H1 (cell line): ENCODE results near the gene BRICD5. TPM values are rescaled to one million over a fixed set of nuclear protein-coding genes. Genes with fewer than 3 reads are reported as not detected.
A peak's percentile ranks its signal among the peaks of the same experiment; 100 is the strongest.

Experiments used
- CTCF ChIA-PET: fragments of 300-600 bp; sonication (Branson Sonifier 250); formaldehyde crosslinking; loops from one replicate; lab custom pipeline; 2021; ENCODE audit not compliant: partially characterized antibody; lab: Charles Lee
- POLR2A ChIA-PET: fragments of 300-600 bp; sonication (Branson Sonifier 250); formaldehyde crosslinking; loops from one replicate; lab custom pipeline; 2021; ENCODE audit warnings: inconsistent platforms; ENCODE audit not compliant: partially characterized antibody; lab: Charles Lee
- DNase-seq, 2 experiments: peaks; one replicate each; pipeline versions ENCODE4 v3.0.0 to v3.0.0-alpha.2; 2010 to 2022; ENCODE audit warnings: low spot score in 2 of 2, low read depth in 1 of 2, mixed read lengths in 1 of 2
- FAIRE-seq: peaks from 2 replicates; lab custom pipeline; 2011; peaks lifted over from hg19 to GRCh38; lab: Jason Lieb, UNC
- H2AFZ ChIP-seq: 2 replicates; pipeline ENCODE4 v1.8.1; 2012; ENCODE audit warnings: low read length, inconsistent platforms
- H2AK5ac ChIP-seq: 2 replicates; pipeline ENCODE4 v1.6.1; 2013; ENCODE audit warnings: low read depth, low read length
- H2BK120ac ChIP-seq: replicated peaks from 2 replicates; pipeline ENCODE3; 2013; ENCODE audit warnings: low read depth, low read length, inconsistent platforms
- H2BK12ac ChIP-seq: 2 replicates; pipeline ENCODE4 v1.6.1; 2013; ENCODE audit warnings: low read depth, low read length
- H2BK15ac ChIP-seq: 2 replicates; pipeline ENCODE4 v1.6.1; 2013; ENCODE audit warnings: low read length
- H2BK20ac ChIP-seq: 2 replicates; pipeline ENCODE4 v1.6.1; 2013; ENCODE audit warnings: low read length
- H2BK5ac ChIP-seq: 2 replicates; pipeline ENCODE4 v1.6.1; 2013; ENCODE audit warnings: low read depth, low read length
- H3K14ac ChIP-seq: 2 replicates; pipeline ENCODE4 v1.6.1; 2013; ENCODE audit warnings: inconsistent platforms; ENCODE audit not compliant: insufficient read length
- H3K18ac ChIP-seq: 2 replicates; pipeline ENCODE4 v1.6.1; 2013; ENCODE audit warnings: low read length; ENCODE audit errors: extremely low read depth
- H3K23ac ChIP-seq: 2 replicates; pipeline ENCODE4 v1.6.1; 2013; ENCODE audit warnings: inconsistent platforms; ENCODE audit not compliant: insufficient read length
- H3K23me2 ChIP-seq: 2 replicates; pipeline ENCODE4 v1.6.1; 2013; ENCODE audit warnings: low read depth, low read length
- H3K27ac ChIP-seq: 2 replicates; pipeline ENCODE4 v1.6.1; 2011; ENCODE audit warnings: low read depth, low read length, inconsistent platforms
- H3K27me3 ChIP-seq, 4 experiments: replicated peaks in 1 of 4; 1 replicate in 1 of 4; 2 replicates in 3 of 4; pipeline versions ENCODE4 v1.6.1 to v1.8.1; 2011 to 2013; ENCODE audit warnings: low read length in 3 of 4, mild to moderate bottlenecking in 3 of 4, inconsistent platforms in 2 of 4, mixed read lengths in 2 of 4, moderate library complexity in 1 of 4; ENCODE audit not compliant: control insufficient read depth in 3 of 4, insufficient read depth in 3 of 4; ENCODE audit errors: extremely low read depth in 1 of 4
- H3K36me3 ChIP-seq, 4 experiments: 2 replicates each; pipeline versions ENCODE4 v1.6.1 to v1.8.1; 2011 to 2013; ENCODE audit warnings: mild to moderate bottlenecking in 4 of 4, low read length in 3 of 4, moderate library complexity in 2 of 4, control low read depth in 1 of 4, inconsistent platforms in 1 of 4; ENCODE audit not compliant: insufficient read depth in 4 of 4, control insufficient read depth in 2 of 4
- H3K4ac ChIP-seq: replicated peaks from 2 replicates; pipeline ENCODE3; 2013; ENCODE audit warnings: low read length, low read depth, mixed read lengths, inconsistent platforms; ENCODE audit not compliant: insufficient read length
- H3K4me1 ChIP-seq, 4 experiments: replicated peaks in 1 of 4; 1 replicate in 1 of 4; 2 replicates in 3 of 4; pipeline versions ENCODE4 v1.6.1 to v1.8.1; 2011 to 2013; ENCODE audit warnings: low read length in 3 of 4, inconsistent platforms in 2 of 4, mixed read lengths in 1 of 4; ENCODE audit not compliant: insufficient read depth in 4 of 4, control insufficient read depth in 3 of 4
- H3K4me2 ChIP-seq, 2 experiments: 2 replicates each; pipeline versions ENCODE4 v1.6.1 to v1.8.1; 2011 to 2013; ENCODE audit warnings: low read depth in 2 of 2, low read length in 2 of 2, control low read depth in 1 of 2, inconsistent platforms in 1 of 2, mild to moderate bottlenecking in 1 of 2; ENCODE audit not compliant: insufficient read depth in 1 of 2
- H3K4me3 ChIP-seq, 4 experiments: fragments of 200-600, 300-600 bp in 1 of 4; sonication (generic), shearing (Covaris generic), sonication (Bioruptor Twin) in 1 of 4; 2 replicates each; pipeline versions ENCODE4 v1.5.1 to v1.8.1; 2011 to 2016; ENCODE audit warnings: low read length in 4 of 4, low read depth in 3 of 4, control low read depth in 2 of 4, inconsistent platforms in 2 of 4, mild to moderate bottlenecking in 2 of 4, mixed read lengths in 1 of 4, moderate library complexity in 1 of 4; ENCODE audit not compliant: insufficient read depth in 2 of 4; ENCODE audit errors: extremely low read depth in 1 of 4
- H3K56ac ChIP-seq: replicated peaks from 2 replicates; pipeline ENCODE3; 2013; ENCODE audit warnings: low read depth, mild to moderate bottlenecking, mixed read lengths, low read length, inconsistent platforms; ENCODE audit not compliant: insufficient read length
- H3K79me1 ChIP-seq: 2 replicates; pipeline ENCODE4 v1.6.1; 2013; ENCODE audit warnings: low read depth, low read length, control low read depth
- H3K79me2 ChIP-seq, 2 experiments: 2 replicates each; pipeline versions ENCODE4 v1.6.1 to v1.8.1; 2012 to 2013; ENCODE audit warnings: low read length in 2 of 2, mild to moderate bottlenecking in 2 of 2, inconsistent platforms in 1 of 2; ENCODE audit not compliant: insufficient read depth in 2 of 2, control insufficient read depth in 1 of 2
- H3K9ac ChIP-seq, 4 experiments: replicated peaks in 1 of 4; 1 replicate in 1 of 4; 2 replicates in 3 of 4; pipeline versions ENCODE4 v1.6.1 to v1.8.1; 2011 to 2013; ENCODE audit warnings: low read depth in 3 of 4, low read length in 3 of 4, control low read depth in 2 of 4, mild to moderate bottlenecking in 2 of 4, moderate library complexity in 2 of 4, inconsistent platforms in 1 of 4; ENCODE audit errors: extremely low read depth in 1 of 4
- H3K9me3 ChIP-seq, 2 experiments: 2 replicates each; pipeline versions ENCODE4 v1.6.1 to v1.8.1; 2012 to 2013; ENCODE audit warnings: mild to moderate bottlenecking in 2 of 2, moderate library complexity in 2 of 2, control low read depth in 1 of 2, inconsistent platforms in 1 of 2, low read depth in 1 of 2, low read length in 1 of 2, mixed read lengths in 1 of 2; ENCODE audit not compliant: insufficient read depth in 2 of 2
- H4K20me1 ChIP-seq, 2 experiments: replicated peaks in 1 of 2; 2 replicates each; pipeline versions ENCODE3 to v1.8.1; 2011 to 2013; ENCODE audit warnings: inconsistent platforms in 2 of 2, low read length in 2 of 2, mild to moderate bottlenecking in 1 of 2; ENCODE audit not compliant: insufficient read depth in 2 of 2, control insufficient read depth in 1 of 2
- H4K5ac ChIP-seq: 2 replicates; pipeline ENCODE4 v1.6.1; 2013; ENCODE audit warnings: low read length, low read depth, mixed read lengths, inconsistent platforms; ENCODE audit not compliant: insufficient read length
- H4K8ac ChIP-seq: 2 replicates; pipeline ENCODE4 v1.8.0; 2013; ENCODE audit warnings: mild to moderate bottlenecking, moderate library complexity, low read length, inconsistent platforms; ENCODE audit not compliant: insufficient read depth; ENCODE audit errors: extremely low read depth
- H4K91ac ChIP-seq: replicated peaks from 2 replicates; pipeline ENCODE3; 2013; ENCODE audit warnings: low read length, mixed read lengths, inconsistent platforms; ENCODE audit not compliant: insufficient read length
- KDM4A ChIP-seq: IDR thresholded peaks from one replicate; pipeline ENCODE4 v1.7.1; 2012; ENCODE audit warnings: low read depth, mild to moderate bottlenecking, moderate library complexity, low read length, inconsistent platforms; ENCODE audit not compliant: severe bottlenecking
- KDM5A ChIP-seq: fragments of 200-600 bp; IDR thresholded peaks from 2 replicates; pipeline ENCODE4 v1.7.1; 2012; ENCODE audit warnings: mild to moderate bottlenecking, low read length, inconsistent platforms, mixed read lengths
- NANOG ChIP-seq: IDR thresholded peaks from 2 replicates; pipeline ENCODE4 v1.6.1; 2011; ENCODE audit warnings: low read length, low read depth, mild to moderate bottlenecking, inconsistent platforms; ENCODE audit not compliant: insufficient read depth, poor library complexity, severe bottlenecking
- POLR2AphosphoS5 ChIP-seq: IDR thresholded peaks from 2 replicates; pipeline ENCODE4 v1.6.1; 2011; ENCODE audit warnings: low read depth, low read length
- SP2 ChIP-seq: IDR thresholded peaks from 2 replicates; pipeline ENCODE4 v1.6.1; 2012; ENCODE audit warnings: mild to moderate bottlenecking, low read length, inconsistent platforms
- WGBS, 2 experiments: shearing (Covaris generic) in 1 of 2; methylation state at CpG; one replicate each; pipeline versions ENCODE4 v1.1.6 to v1.1.7; 2013 to 2015; ENCODE audit warnings: low lambda C conversion rate in 2 of 2, mixed read lengths in 2 of 2, inconsistent platforms in 1 of 2, low coverage in 1 of 2, missing lambda C conversion rate in 1 of 2; ENCODE audit not compliant: insufficient replicate concordance in 2 of 2, insufficient coverage in 1 of 2, insufficient read length in 1 of 2; ENCODE audit errors: extremely low coverage in 1 of 2, missing lambda C conversion rate in 1 of 2; 5-methylcytosine and 5-hydroxymethylcytosine counted together
- polyA plus RNA-seq, 7 experiments: library from polyadenylated mRNA; depleted of rRNA in 3 of 7; stranded (reverse) in 5 of 7; unstranded in 2 of 7; fragments of >200 nt in 5 of 7; fragments of 200-250 nt in 2 of 7; gene quantifications; 1 replicate in 5 of 7; 2 replicates in 1 of 7; 4 replicates in 1 of 7; pipeline versions ENCODE4 v1.2.1 to v1.2.3, GENCODE V29; 2011 to 2013; ENCODE audit warnings: missing spikeins in 2 of 7, mixed read lengths in 2 of 7
- total RNA-seq: library from RNA; stranded (reverse); fragmentation: NEBNext Ultra II Directional; extraction: Animal tissue kit (Norgen Biotek cat#: 25700); gene quantifications from 2 replicates; pipeline ENCODE4 v1.2.1, GENCODE V29; 2021

BRICD5 gene
- total and polyA plus RNA-seq, 2 of the 8 experiments (the other 6 are each of a cell fraction or from before 2014, with no cell fraction given): 8.5 to 14.2 TPM

DNA sequence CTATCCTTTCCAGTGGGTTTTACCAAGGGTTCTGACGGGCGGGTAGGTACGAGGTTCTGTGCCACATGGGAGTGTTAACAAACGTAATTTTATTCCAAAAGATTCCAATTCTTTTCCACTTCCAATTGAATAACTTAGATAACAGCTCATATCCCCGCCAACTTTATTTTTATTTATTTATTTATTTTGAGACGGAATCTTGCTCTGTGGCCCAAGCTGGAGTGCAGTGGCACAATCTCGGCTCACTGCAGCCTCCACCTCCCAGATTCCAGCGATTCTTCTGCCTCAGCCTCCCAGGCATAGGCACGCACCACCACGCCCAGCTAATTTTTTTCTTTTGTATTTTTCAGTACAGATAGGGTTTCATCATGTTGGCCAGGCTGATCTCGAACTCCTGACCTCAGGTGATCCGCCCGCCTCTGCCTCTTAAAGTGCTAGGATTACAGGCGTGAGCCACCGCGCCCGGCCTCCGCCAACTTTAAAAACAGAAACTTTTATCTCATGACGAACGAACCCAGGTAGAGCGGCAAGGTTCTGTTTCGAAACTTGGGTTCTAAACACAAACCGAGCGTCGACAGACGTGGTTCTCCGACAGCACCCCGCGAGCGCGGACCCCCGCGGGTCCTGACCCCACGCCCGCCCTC is 40.1 kb upstream of the BRICD5 start:
- ChIA-PET CTCF (interaction anchor here (0.5 to 2.6 kb wide), 12 partner anchors 12 to 695 kb away, joined by 3 to 26 read pairs (median 4); no protein-coding TSS in a partner anchor), POLR2A (interaction anchor here (0.5 to 13.9 kb wide), 30 partner anchors 11 to 659 kb away, joined by 3 to 228 read pairs (median 4); partner anchors contain the start of genes CEMP1, DNASE1L2, E4F1 and NTHL1)
- Histone ChIP-seq H3K56ac (peak overlapping the region; percentile 42), H3K4me3 (peak overlapping the region; percentile 76 to 95 (median 83)), H4K20me1 (peaks cover 6 to 15% of the 10 kb centered on the region in 2 experiments), H3K79me2 (peaks cover 0 to 23% of the 10 kb centered on the region in 2 experiments; a peak in 2 of 4 replicates), H3K36me3 (peaks cover 19 to 46% (median 34%) of the 10 kb centered on the region in 4 experiments), H4K5ac (peak overlapping the region; percentile 7), H2BK12ac (0 out of 2 replicates have a peak overlapping the region, but pooled peaks have one; percentile 14), H2BK5ac (peak overlapping the region; percentile 49; the same call in 1 of the 2 replicates), H3K23ac (no peak overlapping the region), H2AFZ (no peak overlapping the region), H3K9ac (peak overlapping the region; percentile 68 to 95 (median 79)), H2BK20ac (no peak overlapping the region), H2BK15ac (no peak overlapping the region), H3K14ac (no peak overlapping the region), H3K18ac (peak overlapping the region; percentile 9), H3K79me1 (peaks cover 4% of the 10 kb centered on the region; the same call in 1 of the 2 replicates), H4K91ac (no peak overlapping the region), H4K8ac (peak overlapping the region; percentile 96), H3K27me3 (no peaks in the 10 kb centered on the region), H2AK5ac (no peak overlapping the region), H3K4me2 (peak overlapping the region; percentile 63 to 84), H3K9me3 (no peaks in the 10 kb centered on the region), H3K23me2 (peaks cover 3% of the 10 kb centered on the region; the same call in 1 of the 2 replicates), H3K4me1 (peaks cover 4 to 6% (median 5%) of the 10 kb centered on the region in 4 experiments; a peak in 6 of 7 replicates), H3K27ac (peak overlapping the region; percentile 86; the same call in 1 of the 2 replicates), H3K4ac (no peak overlapping the region), H2BK120ac (no peak overlapping the region)
- WGBS, 2 experiments: 11% methylated on average over 28 of the region's 35 CpGs; no CpG with 5 or more reads in 1 of the 2 experiments
- DNase-seq: no peak
- TF ChIP-seq NANOG (no peak), KDM4A (peak; percentile 51), KDM5A (no peak), POLR2AphosphoS5 (0 out of 2 replicates have a peak, but pooled peaks have one; percentile 4), SP2 (no peak)
- no peak for FAIRE-seq
